ENCODE measurements around the gene NUB1.

Gene NUB1

DNA sequence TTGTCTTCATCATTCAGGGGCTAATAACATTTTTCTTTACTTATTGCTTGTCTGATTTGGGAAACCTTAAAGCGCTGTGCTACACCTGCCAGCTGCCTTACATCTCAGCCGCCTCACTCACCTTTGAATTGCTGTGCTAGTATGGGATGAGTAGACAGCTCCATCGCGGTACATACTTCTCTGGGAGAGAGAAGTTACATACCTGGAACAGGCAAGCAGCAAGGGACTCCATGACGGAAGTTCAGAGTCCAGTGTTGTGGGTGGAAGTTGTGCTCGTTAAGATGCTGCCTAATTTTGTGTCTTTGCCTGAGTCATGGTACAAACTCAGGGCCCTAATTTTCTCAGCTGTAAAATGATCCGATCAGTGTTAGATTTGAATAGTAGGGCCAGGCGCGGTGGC is 1.9 kb downstream of the NUB1 start:
- no peaks in the 10 kb centered on the region for H4K20me1 ChIP-seq (ENCODE audit: control insufficient read depth, insufficient read depth, low read depth, low read length)
- H3K4me2 ChIP-seq (ENCODE audit: low read length), result peak overlapping the region; percentile 67
- TF ChIP-seq, protein P1, sequence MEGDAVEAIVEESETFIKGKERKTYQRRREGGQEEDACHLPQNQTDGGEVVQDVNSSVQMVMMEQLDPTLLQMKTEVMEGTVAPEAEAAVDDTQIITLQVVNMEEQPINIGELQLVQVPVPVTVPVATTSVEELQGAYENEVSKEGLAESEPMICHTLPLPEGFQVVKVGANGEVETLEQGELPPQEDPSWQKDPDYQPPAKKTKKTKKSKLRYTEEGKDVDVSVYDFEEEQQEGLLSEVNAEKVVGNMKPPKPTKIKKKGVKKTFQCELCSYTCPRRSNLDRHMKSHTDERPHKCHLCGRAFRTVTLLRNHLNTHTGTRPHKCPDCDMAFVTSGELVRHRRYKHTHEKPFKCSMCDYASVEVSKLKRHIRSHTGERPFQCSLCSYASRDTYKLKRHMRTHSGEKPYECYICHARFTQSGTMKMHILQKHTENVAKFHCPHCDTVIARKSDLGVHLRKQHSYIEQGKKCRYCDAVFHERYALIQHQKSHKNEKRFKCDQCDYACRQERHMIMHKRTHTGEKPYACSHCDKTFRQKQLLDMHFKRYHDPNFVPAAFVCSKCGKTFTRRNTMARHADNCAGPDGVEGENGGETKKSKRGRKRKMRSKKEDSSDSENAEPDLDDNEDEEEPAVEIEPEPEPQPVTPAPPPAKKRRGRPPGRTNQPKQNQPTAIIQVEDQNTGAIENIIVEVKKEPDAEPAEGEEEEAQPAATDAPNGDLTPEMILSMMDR (IDR thresholded peaks at IDR 0.05; ENCODE audit: low read depth, low read length, poor library complexity, severe bottlenecking), result no peak
- peaks cover 33% of the 10 kb centered on the region for H3K36me3 ChIP-seq (ENCODE audit: control insufficient read depth, low read length)
- H3F3A ChIP-seq (ENCODE audit: control insufficient read depth, insufficient read depth), result peaks cover 20% of the 10 kb centered on the region
- no peaks in the 10 kb centered on the region for H3K27me3 ChIP-seq (ENCODE audit: control insufficient read depth, low read length)
- H3K9me2 ChIP-seq (replicated peaks; ENCODE audit: control insufficient read depth, low read length), result no peaks in the 10 kb centered on the region
- peaks cover 6% of the 10 kb centered on the region; the same call in 1 of the 2 replicates for H3K9me3 ChIP-seq (ENCODE audit: control insufficient read depth, insufficient read depth, low read length)
- H3K4me1 ChIP-seq (ENCODE audit: control insufficient read depth, low read length), result peaks cover 63% of the 10 kb centered on the region
- H3K4me3 ChIP-seq (ENCODE audit: low read length), result peak overlapping the region; percentile 84
- H3K79me2 ChIP-seq (ENCODE audit: control insufficient read depth, low read length), result peaks cover 41% of the 10 kb centered on the region
- no peak overlapping the region; the same call in 1 of the 2 replicates for H3K27ac ChIP-seq (ENCODE audit: low read depth, low read length)

DNA sequence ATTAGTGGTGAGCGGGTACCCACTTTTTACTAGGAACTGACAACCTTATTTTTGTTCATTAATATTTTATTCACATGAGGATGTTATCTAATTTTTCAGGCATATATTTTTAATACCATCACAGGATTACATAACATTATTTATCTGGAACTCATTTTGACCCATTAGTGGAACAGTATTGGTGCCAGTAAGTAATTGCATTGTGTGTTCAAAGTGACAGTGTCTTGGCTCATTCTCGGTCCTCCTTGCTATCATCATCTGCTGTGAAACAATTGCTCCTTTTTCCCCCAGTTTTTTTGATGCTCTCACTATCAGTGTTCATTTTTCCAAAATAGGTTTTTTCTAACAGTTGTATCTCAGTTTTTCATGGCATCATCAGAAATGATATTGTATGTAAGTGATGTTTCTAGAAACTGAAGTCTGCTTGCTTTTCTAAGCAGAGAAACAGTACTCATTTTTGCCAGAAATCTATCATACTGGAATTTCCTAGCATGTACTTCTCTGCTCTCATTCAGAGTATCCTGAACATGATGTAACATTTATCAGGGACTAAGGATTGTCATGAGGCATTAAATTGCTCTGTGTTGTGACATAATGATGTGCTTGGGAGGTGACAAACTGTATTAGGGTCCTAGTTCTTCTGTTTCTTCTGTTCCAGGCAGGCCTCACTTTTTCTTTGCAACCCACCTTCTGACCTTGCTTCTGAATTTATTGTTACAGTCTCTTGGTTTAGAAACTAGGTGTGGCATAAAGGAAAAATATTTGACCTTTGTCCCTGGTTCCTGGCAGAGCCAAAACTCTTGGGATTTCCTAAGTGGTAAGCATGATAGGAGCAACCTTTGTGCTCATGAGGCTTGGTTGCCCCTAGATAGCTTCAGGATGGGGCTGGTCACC is 4.2 kb downstream of the NUB1 start:
- Histone ChIP-seq H3K4me2 (ENCODE audit: low read length) (no peak overlapping the region), H3F3A (ENCODE audit: control insufficient read depth, insufficient read depth) (peaks cover 38% of the 10 kb centered on the region), H3K9me3 (ENCODE audit: control insufficient read depth, insufficient read depth, low read length) (no peaks in the 10 kb centered on the region), H3K4me3 (ENCODE audit: low read length) (no peak overlapping the region), H3K27ac (ENCODE audit: low read depth, low read length) (0 out of 2 replicates have a peak overlapping the region, but pooled peaks have one; percentile 7), H3K36me3 (ENCODE audit: control insufficient read depth, low read length) (peaks cover 48% of the 10 kb centered on the region), H3K79me2 (ENCODE audit: control insufficient read depth, low read length) (peaks cover 45% of the 10 kb centered on the region), H3K9me2 (replicated peaks; ENCODE audit: control insufficient read depth, low read length) (no peaks in the 10 kb centered on the region), H3K27me3 (ENCODE audit: control insufficient read depth, low read length) (no peaks in the 10 kb centered on the region), H3K4me1 (ENCODE audit: control insufficient read depth, low read length) (peaks cover 68% of the 10 kb centered on the region), H4K20me1 (ENCODE audit: control insufficient read depth, insufficient read depth, low read depth, low read length) (no peaks in the 10 kb centered on the region)
- TF ChIP-seq EZH2phosphoT487 (IDR thresholded peaks at IDR 0.05; ENCODE audit: borderline replicate concordance, low read length), result no peak
- TF ChIP-seq, protein P1 (IDR thresholded peaks at IDR 0.05; ENCODE audit: low read depth, low read length, poor library complexity, severe bottlenecking), result no peak

DNA sequence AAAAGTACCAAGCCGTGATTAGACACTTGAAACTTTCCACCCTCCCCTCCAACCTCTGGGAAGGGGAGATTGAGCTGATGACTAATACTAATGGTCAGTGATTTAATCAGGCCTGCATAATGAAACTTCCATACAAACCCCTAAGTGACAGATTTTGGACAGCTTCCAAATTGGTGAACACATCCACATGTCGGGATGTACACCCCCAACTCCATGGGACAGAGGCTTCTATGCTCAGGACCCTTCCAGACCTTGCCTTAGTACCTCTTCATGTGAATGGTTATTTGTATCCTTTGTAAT is 4.8 kb downstream of the NUB1 start:
- TF ChIP-seq EZH2phosphoT487 (IDR thresholded peaks at IDR 0.05; ENCODE audit: borderline replicate concordance, low read length), result no peak
- TF ChIP-seq, protein P1 (IDR thresholded peaks at IDR 0.05; ENCODE audit: low read depth, low read length, poor library complexity, severe bottlenecking), result no peak
- peaks cover 42% of the 10 kb centered on the region for H3F3A ChIP-seq (ENCODE audit: control insufficient read depth, insufficient read depth)
- peaks cover 53% of the 10 kb centered on the region for H3K36me3 ChIP-seq (ENCODE audit: control insufficient read depth, low read length)
- H3K4me3 ChIP-seq (ENCODE audit: low read length), result no peak overlapping the region
- H3K4me2 ChIP-seq (ENCODE audit: low read length), result no peak overlapping the region
- H3K9me2 ChIP-seq (replicated peaks; ENCODE audit: control insufficient read depth, low read length), result no peaks in the 10 kb centered on the region
- peaks cover 70% of the 10 kb centered on the region for H3K4me1 ChIP-seq (ENCODE audit: control insufficient read depth, low read length)
- peaks cover 46% of the 10 kb centered on the region for H3K79me2 ChIP-seq (ENCODE audit: control insufficient read depth, low read length)
- no peaks in the 10 kb centered on the region for H3K27me3 ChIP-seq (ENCODE audit: control insufficient read depth, low read length)
- H4K20me1 ChIP-seq (ENCODE audit: control insufficient read depth, insufficient read depth, low read depth, low read length), result no peaks in the 10 kb centered on the region
- H3K9me3 ChIP-seq (ENCODE audit: control insufficient read depth, insufficient read depth, low read length), result no peaks in the 10 kb centered on the region
- no peak overlapping the region for H3K27ac ChIP-seq (ENCODE audit: low read depth, low read length)
